VCaP (cell line): ENCODE data around the gene SLC5A12.

Experiments
- H3K27ac ChIP-seq: fragments of 450-650 bp; 2 replicates; pipeline ENCODE4 v1.5.1; 2017
- CTCF ChIP-seq: fragments of 450-650 bp; conservative IDR thresholded peaks from 2 replicates; pipeline ENCODE4 v1.5.1; 2017; ENCODE audit warnings: mild to moderate bottlenecking, moderate library complexity

The SLC5A12 gene

GRCh38 chr11:26622181-26622580, 99.7 kb downstream of the SLC5A12 start:
- H3K27ac ChIP-seq = no peak overlapping the region
- TF ChIP-seq CTCF = no peak

- H3K27ac ChIP-seq = no peak overlapping the region
- no peak for TF ChIP-seq CTCF
These were observed 100.7 kb downstream of the SLC5A12 start for GRCh38 chr11:26621132-26621531.

GRCh38 chr11:26620282-26621045, 101.4 kb downstream of the SLC5A12 start:
- H3K27ac ChIP-seq = no peak overlapping the region

GRCh38 chr11:26618441-26618840, 103.4 kb downstream of the SLC5A12 start:
- H3K27ac ChIP-seq = no peak overlapping the region
- no peak for TF ChIP-seq CTCF

More at GRCh38 chr11:26620282-26621045, 101.4 kb downstream of the SLC5A12 start:
- TF ChIP-seq CTCF = no peak
